MM.1S (cell line): Measurements from ENCODE around the gene EN1.
A peak's percentile ranks its signal among the peaks of the same experiment; 100 is the strongest.

Source experiments
- DNase-seq: peaks from one replicate; pipeline ENCODE4 v3.0.0-alpha.2; 2015
- H2AFZ ChIP-seq: fragments of 300-600 bp; sonication (generic); 2 replicates; pipeline ENCODE4 v1.6.0; 2016; ENCODE audit warnings: antibody characterized with exemption, low read length
- H3F3A ChIP-seq: fragments of 300-600 bp; sonication (generic); 2 replicates; pipeline ENCODE4 v1.6.1; 2016; ENCODE audit warnings: mild to moderate bottlenecking, antibody characterized with exemption, low read length, moderate library complexity, mixed read lengths; ENCODE audit not compliant: insufficient read depth
- H3K27ac ChIP-seq: fragments of 300-600 bp; sonication (generic); 2 replicates; pipeline ENCODE4 v1.5.1; 2016; ENCODE audit warnings: mild to moderate bottlenecking, low read length
- H3K27me3 ChIP-seq: fragments of 300-600 bp; sonication (generic); replicated peaks from 2 replicates; pipeline ENCODE4 v1.6.0; 2016; ENCODE audit warnings: low read length; ENCODE audit not compliant: insufficient read depth
- H3K36me3 ChIP-seq: fragments of 300-600 bp; sonication (generic); replicated peaks from 2 replicates; pipeline ENCODE4 v1.6.1; 2016; ENCODE audit warnings: mild to moderate bottlenecking, low read length, mixed read lengths; ENCODE audit not compliant: insufficient read depth
- H3K4me1 ChIP-seq: fragments of 300-600 bp; sonication (generic); 2 replicates; pipeline ENCODE4 v1.6.1; 2016; ENCODE audit warnings: low read length, mixed read lengths
- H3K4me2 ChIP-seq: fragments of 300-600 bp; sonication (generic); 2 replicates; pipeline ENCODE4 v1.6.0; 2016; ENCODE audit warnings: low read depth, low read length
- H3K4me3 ChIP-seq: fragments of 300-600 bp; sonication (generic); 2 replicates; pipeline ENCODE4 v1.5.1; 2016; ENCODE audit warnings: low read length, mixed read lengths
- H3K79me2 ChIP-seq: fragments of 300-600 bp; sonication (generic); 2 replicates; pipeline ENCODE4 v1.6.1; 2016; ENCODE audit warnings: mixed run types, low read length, mixed read lengths
- H3K9ac ChIP-seq: fragments of 300-600 bp; sonication (generic); 2 replicates; pipeline ENCODE4 v1.6.1; 2016; ENCODE audit warnings: low read length, mixed read lengths
- H3K9me2 ChIP-seq: fragments of 300-600 bp; sonication (generic); replicated peaks from 2 replicates; pipeline ENCODE4 v1.6.1; 2016; ENCODE audit warnings: mild to moderate bottlenecking, low read length, mixed read lengths; ENCODE audit not compliant: insufficient read depth
- H3K9me3 ChIP-seq: fragments of 300-600 bp; sonication (generic); replicated peaks from 2 replicates; pipeline ENCODE4 v1.6.1; 2016; ENCODE audit warnings: mild to moderate bottlenecking, low read length, mixed read lengths; ENCODE audit not compliant: insufficient read depth
- H4K20me1 ChIP-seq: fragments of 300-600 bp; sonication (generic); 2 replicates; pipeline ENCODE4 v1.6.1; 2016; ENCODE audit warnings: mild to moderate bottlenecking, low read length, moderate library complexity, mixed read lengths; ENCODE audit not compliant: insufficient read depth
- CTCF ChIP-seq: fragments of 300-600 bp; sonication (generic); IDR thresholded peaks from 2 replicates; pipeline ENCODE4 v1.5.1; 2016; ENCODE audit warnings: antibody characterized with exemption, low read length, mixed read lengths
- EZH2 ChIP-seq: fragments of 300-600 bp; sonication (generic); optimal IDR thresholded peaks from 2 replicates; pipeline ENCODE3; 2017; ENCODE audit warnings: low read depth, mild to moderate bottlenecking, antibody characterized with exemption, low read length, mixed read lengths
- EZH2phosphoT487 ChIP-seq: fragments of 300-600 bp; sonication (generic); IDR thresholded peaks from 2 replicates; pipeline ENCODE4 v1.6.1; 2018; ENCODE audit warnings: antibody characterized with exemption, low read length

EN1 gene

GRCh38 chr2:118835746-118836410 is 11.6 kb downstream of the EN1 start:
- H3K4me3 ChIP-seq: peak overlapping the region; percentile 47
- H3K9ac ChIP-seq: no peak overlapping the region
- H3K9me2 ChIP-seq: no peaks in the 10 kb centered on the region
- peak overlapping the region; percentile 47; the same call in 1 of the 2 replicates for H3K4me2 ChIP-seq
- H3K79me2 ChIP-seq: no peaks in the 10 kb centered on the region
- TF ChIP-seq CTCF (no peak), EZH2 (no peak), EZH2phosphoT487 (no peak)
- H3K36me3 ChIP-seq: no peaks in the 10 kb centered on the region
- peaks cover 14% of the 10 kb centered on the region; the same call in 1 of the 2 replicates for H3K27me3 ChIP-seq
- no peak overlapping the region for H3K27ac ChIP-seq
- H2AFZ ChIP-seq: peak overlapping the region; percentile 25
- H3F3A ChIP-seq: no peaks in the 10 kb centered on the region
- no peaks in the 10 kb centered on the region for H3K9me3 ChIP-seq
- no peaks in the 10 kb centered on the region for H3K4me1 ChIP-seq
- H4K20me1 ChIP-seq: no peaks in the 10 kb centered on the region
- DNase-seq: no peak

DNA sequence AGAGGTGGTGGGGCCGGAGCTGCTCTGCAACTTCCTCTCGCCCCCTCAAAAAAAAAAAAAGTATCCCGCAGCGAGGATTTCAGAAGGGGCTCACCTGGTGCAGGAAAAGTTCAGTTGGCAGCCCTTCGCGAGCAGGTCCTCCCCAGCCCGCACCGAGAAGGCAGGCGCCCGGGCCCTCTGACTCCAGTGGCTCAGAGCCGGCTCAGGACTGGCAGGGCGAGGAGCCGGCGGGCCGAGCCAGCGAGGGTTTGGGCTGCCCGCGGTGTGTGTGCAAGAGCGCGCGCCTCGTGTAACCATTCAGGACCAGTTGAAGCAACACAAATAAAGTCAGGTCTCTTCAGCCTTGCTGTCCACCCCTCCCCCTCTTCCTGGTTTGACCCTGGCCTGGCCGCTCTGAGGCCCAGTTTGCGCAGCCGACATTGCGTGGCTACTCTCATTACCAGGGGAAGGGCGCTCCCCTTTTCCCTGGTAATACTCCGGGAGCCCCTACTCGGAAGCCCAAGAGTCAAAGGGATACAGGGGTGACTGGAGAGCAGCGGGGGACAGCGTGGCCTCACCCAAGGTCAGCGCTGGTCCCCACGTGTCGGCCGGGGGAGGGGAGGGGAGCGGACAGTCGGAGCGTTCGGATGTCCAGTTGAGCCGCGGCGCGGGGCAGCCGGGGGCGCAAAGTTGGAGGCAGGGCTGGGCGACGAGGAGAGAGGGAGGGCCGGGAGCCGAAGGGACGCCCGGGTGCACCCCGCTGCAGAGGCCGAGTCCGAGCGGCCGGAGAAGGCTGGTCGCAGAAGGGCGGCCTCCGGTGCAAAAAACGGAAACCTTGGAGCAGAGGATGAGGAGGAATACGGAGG is 12.3 kb downstream of the EN1 start:
- H4K20me1 ChIP-seq: no peaks in the 10 kb centered on the region
- no peaks in the 10 kb centered on the region for H3K79me2 ChIP-seq
- peak overlapping the region; percentile 47; the same call in 1 of the 2 replicates for H3K4me2 ChIP-seq
- H3K4me3 ChIP-seq: peak overlapping the region; percentile 47
- H3F3A ChIP-seq: no peaks in the 10 kb centered on the region
- no peaks in the 10 kb centered on the region for H3K9me3 ChIP-seq
- no peak for DNase-seq
- no peak overlapping the region for H3K27ac ChIP-seq
- H3K36me3 ChIP-seq: no peaks in the 10 kb centered on the region
- peak overlapping the region; percentile 25 for H2AFZ ChIP-seq
- no peak for TF ChIP-seq CTCF
- no peak for TF ChIP-seq EZH2
- no peak for TF ChIP-seq EZH2phosphoT487
- no peak overlapping the region for H3K9ac ChIP-seq
- 0 out of 2 replicates have a peak, but pooled peaks cover 6% of the 10 kb centered on the region for H3K4me1 ChIP-seq
- H3K9me2 ChIP-seq: no peaks in the 10 kb centered on the region
- H3K27me3 ChIP-seq: peaks cover 14% of the 10 kb centered on the region; the same call in 1 of the 2 replicates

DNA sequence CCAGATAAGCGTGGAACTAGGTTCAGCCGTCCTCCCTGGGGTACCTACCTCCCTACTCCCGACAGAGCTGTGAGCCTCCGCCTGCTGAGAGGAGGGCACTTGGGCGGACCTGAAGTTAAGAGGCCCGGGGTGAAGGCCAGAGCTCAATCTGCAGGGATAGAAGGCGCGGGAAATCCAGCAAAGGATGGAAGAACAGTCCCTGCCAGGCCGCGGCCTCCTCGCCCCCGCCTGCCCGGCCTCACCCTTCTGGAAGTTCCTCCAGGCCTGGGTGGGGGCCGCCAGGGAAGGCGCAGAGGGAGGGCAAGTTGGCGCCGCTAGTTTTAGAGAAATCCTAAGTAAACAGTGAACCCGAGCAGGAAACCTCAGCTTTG is 13.0 kb downstream of the EN1 start:
- Histone ChIP-seq H2AFZ (no peak overlapping the region), H3K9me3 (no peaks in the 10 kb centered on the region), H3K9me2 (no peaks in the 10 kb centered on the region), H3F3A (no peaks in the 10 kb centered on the region), H3K9ac (no peak overlapping the region), H3K79me2 (no peaks in the 10 kb centered on the region), H3K4me2 (no peak overlapping the region), H3K4me3 (no peak overlapping the region), H3K36me3 (no peaks in the 10 kb centered on the region), H3K27me3 (peaks cover 14% of the 10 kb centered on the region; the same call in 1 of the 2 replicates), H4K20me1 (no peaks in the 10 kb centered on the region), H3K27ac (no peak overlapping the region), H3K4me1 (peaks cover 13% of the 10 kb centered on the region)
- no peak for DNase-seq
- TF ChIP-seq CTCF (no peak), EZH2phosphoT487 (no peak), EZH2 (no peak)
